ENCODE data around the gene ABCC3. TPM values are rescaled to one million over a fixed set of nuclear protein-coding genes. Genes with fewer than 3 reads are reported as not detected.

ABCC3 gene
- total RNA-seq, 1 donor from 2014 or later: 3.6 TPM

DNA sequence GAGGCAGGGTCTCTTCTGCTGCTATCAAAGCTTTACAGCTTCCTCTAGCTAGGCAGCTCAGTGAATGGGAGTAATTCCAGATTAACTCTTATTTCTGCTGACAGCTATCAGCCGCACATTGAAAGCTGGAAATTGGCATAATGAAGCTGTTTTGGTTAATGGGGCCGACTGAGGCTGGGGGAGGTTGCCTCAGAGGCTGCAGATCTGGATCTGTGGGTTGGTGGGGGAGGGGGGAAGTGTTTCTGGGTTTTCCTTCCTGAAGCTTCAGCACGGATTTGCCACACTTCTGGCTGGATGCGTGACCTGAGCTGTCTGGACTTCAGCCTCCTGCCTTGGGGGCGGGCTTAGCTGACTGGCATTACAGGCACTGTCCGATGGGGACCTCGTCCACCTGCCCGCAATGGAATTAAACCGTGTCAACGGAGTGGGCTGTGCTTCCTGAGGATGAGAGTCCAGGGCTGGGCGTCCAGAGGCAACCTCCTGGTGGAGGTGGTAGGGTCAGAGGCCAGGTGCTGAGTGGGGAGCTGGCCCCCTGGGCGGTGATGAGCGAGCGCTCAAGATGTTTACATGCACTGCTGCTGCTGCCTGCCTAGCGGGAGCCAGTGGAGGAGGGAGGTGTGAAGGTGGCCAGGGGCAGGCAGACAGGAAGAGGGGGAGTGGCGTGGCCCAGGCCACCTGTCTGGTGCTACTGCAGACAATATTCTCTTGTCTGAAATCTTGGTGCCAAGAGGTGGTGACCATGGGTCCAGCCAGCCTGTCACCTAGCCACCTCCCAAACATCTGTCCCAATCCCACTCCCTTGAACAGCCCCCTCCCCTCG, 6.7 kb upstream of the ABCC3 start:
- DNase-seq (ENCODE audit: low read depth, low spot score): no peak

DNA sequence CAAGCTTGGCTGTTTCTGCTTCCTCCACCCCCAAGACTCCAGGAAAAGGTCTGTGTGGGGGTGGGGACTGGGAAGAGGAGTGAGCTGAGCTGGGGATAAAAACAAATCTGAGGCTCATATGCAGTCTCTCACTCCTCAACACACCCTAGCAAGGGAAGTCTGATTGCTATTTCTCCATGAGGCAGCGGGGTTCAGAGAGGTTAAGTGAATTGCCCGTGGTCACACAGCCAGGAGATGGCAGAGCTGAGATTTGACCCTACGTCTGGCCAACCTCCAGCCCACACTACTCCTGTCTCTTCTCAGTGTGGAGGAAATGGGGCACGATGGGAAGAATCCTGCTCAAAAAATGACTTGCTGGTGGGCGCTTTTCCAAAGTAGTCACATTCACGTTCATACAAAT, 4.8 kb upstream of the ABCC3 start:
- DNase-seq (ENCODE audit: low read depth, low spot score): no peak

DNA sequence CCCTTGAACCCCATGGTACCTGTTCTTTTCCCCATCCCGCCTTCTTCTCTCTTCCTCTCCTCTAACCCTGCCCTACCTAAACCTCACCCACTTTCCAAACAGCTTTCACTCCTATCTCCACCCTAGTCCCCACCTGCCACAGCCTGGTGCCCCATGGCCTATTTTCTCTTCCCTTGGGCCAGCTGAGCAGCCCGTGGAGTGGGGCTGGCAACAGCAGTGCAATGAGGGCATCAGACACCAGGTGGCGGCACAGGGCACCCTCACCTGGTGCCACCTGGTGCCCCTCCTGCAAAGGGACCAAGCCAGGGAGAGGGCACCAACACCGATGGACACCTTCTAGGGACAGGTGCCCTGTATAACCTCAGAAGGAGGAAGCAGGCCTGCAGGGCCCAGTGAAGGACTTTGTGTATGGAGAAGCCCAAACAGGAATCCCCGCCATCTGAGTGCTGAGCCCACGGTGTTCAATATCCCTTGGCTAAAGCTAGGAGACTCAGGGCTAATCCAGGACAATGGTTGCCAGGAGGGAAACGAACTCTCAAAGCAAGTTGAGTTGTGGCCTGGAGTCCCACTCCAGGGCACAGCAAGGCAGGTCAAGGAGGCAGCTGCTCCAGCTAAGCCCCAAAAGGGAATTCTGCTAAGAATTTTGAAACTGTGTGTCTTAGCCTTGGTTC, 4.0 kb upstream of the ABCC3 start:
- DNase-seq (ENCODE audit: low read depth, low spot score): no peak

DNA sequence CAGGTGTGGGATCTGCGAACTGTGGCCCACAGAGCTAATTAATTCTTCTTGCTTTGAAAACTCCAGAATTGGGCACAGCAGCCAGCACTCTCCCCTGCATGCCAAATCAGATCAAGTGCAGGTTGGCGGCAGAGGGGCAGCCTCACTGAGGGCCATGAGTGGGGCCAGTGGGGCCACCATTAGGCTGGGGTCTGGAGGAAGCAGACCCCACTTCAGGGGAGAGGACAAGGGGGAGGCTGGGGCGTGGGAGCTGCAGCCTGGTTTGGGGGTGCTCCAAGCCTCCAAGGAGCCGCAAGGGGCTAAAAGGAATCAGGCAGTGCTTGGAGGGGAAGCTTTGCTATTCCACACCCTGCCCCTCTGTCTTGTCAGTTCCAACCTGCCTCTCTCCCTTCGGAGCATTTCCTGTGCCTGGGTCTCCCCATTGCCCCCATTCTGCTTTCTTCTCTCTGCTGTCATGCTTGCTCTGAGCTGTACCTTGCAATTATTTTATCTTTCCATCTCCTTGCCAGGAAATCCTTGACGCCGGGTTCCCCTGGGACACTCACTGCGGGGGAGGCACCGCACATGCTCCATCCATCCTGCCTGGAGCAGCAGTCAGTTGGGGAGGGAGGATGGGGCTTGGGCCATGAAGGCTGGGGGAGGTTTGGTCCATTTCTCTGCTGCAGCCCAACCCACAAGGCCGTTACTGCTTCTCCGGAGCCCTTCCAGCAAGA, 3.3 kb upstream of the ABCC3 start:
- no peak for DNase-seq (ENCODE audit: low read depth, low spot score)

DNA sequence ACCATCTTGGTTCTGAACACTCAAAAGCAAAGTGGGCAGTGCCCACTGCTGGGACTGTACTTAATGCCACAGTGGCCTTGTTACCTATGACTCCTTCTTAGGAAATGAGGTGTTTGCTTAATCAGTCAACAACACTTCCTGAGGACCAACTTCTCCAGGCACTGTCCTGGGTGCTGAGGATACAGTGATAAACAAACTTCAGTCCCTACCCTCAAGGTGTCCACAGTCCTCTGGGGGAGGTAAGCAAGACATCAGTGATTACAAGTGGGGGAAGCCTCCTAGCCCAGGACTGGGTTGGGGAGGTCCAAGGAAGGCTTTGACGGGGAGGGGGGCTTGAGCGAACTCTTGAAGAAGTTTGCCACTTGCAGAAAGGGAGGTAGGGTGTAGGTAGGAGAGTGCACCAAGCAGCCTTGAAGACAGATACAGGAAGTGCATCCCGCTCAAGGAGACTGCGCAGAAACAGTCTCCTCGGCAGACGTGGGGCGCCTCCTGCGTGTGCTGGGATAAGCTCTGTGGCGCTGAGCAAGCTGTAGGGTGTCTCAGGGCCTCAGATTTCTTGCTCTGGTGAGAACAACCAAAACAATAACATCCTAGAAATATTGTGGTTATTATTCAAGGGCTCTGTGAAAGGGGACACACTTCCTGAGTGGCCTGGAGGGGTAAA, 2.6 kb upstream of the ABCC3 start:
- DNase-seq (ENCODE audit: low read depth, low spot score): no peak

DNA sequence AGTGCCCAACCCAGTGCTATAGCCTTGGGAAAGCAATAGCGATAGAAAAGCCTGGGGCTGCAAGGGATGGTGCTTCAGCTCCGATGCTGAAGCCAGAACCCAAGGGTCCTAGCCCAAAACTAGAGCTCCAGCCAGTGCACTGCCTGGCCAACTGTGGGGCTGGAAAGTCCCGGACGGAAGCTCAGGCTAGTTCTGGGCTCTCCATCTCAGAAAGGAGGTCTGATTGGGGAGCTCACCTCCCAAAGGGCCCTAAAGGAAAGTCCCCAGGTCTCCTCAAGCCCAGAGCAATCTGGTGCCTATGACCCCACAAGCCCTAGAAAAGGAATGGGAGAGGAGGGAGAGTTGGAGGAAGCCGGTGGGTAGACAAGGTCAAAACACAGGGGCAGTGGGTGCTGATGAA, 2.0 kb upstream of the ABCC3 start:
- DNase-seq (ENCODE audit: low read depth, low spot score): no peak

DNA sequence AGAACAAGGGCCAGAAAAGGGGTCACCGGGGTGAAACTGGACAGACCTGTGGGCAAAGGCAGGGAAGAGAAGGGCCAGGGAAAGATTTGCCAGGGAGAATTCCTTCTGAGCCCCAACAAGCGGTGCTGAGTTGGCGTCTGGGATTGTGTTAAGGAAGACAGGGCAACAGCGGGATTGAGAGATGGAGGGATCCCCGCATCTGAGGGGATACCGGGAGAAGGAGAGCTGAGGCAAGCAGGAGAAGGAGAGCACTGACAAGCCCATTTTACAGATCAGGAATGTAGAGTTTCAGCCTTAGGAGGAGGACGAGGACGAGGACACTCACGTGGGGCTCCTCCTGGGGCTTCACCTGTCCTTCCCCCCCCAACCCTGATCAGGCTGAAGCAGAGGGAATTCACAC, 998 bp upstream of the ABCC3 start:
- DNase-seq (ENCODE audit: low read depth, low spot score): no peak

DNA sequence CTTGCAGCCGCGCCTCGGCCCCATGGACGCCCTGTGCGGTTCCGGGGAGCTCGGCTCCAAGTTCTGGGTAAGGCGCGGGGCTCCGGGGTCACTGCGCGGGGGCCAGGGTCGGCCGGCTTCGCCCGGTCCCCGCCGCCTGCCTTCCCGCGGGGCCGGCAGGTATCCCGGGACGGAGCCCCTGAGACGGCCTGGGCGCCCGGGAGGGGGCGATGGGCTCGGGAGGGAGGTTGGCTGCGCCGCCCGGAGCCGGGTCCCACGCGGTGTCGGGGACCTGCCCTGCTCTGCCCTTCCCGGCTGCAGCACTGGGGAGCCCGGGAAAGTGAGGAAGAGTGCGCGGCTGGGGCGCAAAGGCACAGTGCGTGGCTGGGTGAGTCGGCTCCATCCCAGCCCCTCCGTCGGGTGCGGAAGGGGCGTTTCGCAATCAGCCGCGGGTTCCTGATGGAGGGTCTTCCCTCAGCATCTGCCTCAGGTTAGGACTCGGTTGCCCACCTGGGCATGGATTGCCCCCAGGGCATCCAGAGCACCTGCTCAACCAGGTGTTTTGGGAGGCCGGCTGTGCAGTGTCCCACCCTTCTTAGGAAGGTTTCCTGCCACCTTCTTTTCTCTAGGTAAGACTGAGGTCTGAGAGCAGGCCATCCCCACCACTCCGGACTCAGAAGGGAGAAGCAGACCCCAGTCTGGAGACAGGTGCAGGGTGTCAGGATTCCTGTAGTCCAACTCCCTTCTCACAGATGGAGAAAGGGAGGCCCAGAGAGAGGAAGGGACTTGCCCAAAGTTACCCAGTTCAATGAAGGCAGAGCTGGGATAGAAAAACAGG, 442 bp downstream of the ABCC3 start:
- no peak for DNase-seq (ENCODE audit: low read depth, low spot score)

DNA sequence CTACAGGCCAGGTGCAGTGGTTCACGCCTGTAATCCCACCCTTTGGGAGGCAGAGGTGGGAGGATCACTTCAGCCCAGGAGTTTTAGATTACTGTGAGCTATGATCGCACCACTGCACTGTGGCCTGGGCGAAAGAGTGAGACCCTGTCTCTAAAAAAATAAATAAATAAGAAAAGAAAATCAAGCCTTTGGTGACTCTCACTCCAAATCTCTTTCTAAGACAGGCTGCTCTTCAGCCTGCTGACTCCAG, 976 bp downstream of the ABCC3 start:
- DNase-seq (ENCODE audit: low read depth, low spot score): no peak

DNA sequence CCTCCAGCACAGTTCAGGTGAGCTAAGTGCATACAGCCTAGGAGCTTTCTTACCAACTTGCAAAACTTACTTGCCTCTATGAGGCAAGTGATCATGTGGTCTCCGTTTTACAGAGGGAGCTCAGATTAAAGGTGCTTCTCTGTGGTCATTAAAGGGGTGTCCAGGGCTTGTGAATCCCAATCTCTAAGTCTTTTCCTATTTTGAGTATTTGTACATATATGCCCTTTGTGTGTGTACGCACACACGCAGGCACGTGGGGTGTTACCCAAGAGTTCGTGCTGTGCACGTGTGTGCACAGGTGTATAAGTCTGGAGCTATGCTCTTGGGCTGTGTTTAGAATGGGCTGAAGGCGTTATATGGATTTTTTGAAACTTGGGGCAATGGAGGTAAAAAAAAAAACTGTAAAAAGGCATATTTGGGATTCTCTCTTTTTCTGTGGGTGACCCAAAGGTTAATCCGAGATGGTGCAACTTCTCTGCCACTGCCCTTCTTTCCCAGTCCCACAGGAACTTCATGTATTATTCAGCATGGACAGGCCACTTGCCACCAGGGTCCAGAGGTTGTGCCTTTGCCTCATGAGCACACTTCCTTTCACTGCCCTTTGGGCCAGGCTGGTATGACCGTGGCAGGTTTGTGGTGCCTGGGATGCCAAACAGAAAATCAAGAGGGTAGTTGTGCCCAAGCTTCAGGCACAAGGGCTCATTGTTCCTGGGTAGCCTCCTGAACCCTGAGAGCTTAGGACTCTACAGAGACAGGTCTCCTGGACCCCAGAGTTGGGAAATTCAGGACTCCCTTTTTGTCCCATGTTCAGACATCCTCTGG, 1.5 kb downstream of the ABCC3 start:
- no peak for DNase-seq (ENCODE audit: low read depth, low spot score)

DNA sequence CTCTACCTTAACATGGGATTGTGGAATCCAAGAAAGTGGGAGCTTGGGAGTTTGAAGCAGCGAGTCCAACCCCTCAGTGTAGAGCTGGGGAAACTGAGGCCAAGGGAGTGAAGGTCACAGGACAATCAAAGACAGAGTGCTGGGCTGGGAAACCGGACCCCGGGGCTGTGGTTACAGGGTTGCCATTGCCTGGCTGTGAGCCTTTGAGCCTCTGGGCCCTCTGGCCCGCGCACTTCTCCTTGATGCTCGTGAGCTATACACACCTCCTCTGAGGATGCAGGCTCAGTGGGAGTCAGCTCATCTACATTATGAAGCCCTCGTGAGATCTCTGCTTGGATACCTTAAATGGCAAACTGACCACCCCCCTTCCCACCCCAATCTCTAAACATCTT, 2.1 kb downstream of the ABCC3 start:
- DNase-seq (ENCODE audit: low read depth, low spot score): no peak

DNA sequence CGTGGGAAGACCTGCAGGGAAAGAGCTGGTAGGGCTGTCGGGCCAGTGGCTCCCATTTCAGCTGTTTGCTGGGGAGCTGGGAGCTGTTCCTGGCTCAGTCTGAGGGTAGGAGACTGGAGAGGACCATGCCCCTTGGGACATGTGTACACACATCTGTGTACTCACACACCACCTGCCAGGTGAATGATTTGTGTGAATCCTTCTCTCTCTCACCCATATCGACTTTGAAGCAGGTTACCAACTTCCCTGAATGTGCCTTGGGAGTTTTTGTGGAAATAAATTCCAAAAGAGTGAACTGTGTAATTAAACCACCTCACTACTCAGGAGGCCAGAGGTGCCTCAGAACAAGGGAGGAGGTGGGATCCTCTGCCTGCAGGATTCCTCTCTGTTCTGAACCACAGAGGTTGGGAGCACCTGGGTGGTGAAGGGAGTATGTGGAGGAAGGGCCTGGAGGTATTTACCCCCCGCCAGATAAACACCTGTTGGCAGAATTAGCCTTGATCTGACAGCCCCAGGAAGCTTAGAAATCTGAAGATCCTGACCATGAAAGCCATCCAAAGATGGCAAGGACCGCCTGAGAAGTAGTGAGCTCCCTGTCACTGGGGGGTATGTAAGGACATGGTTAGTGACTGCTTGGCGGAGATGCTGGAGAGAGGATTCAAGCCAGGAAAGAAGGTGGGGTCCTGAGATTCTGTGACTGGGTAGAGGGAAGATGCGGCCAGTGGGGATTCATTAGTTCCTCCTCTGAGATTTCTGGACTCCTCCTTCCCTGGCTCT, 3.3 kb downstream of the ABCC3 start:
- DNase-seq (ENCODE audit: low read depth, low spot score): no peak

DNA sequence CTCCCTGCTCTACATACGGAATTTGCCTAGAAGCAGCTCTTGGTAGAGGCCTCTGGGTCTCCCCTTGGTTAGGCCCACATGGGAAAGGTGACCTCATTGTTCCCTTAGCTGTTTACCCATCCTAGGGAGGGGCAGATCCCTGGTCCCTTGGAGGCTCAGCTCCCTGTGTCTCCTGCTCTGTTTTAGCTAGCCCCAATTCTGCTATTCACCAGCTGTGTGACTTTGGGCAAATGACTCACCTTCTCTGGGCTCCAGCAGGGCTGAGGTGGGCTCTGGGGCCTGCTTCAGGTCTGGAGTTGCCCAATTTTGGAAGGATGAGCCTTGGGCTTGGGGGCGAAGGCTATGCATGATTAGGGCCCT, 3.9 kb downstream of the ABCC3 start:
- no peak for DNase-seq (ENCODE audit: low read depth, low spot score)

DNA sequence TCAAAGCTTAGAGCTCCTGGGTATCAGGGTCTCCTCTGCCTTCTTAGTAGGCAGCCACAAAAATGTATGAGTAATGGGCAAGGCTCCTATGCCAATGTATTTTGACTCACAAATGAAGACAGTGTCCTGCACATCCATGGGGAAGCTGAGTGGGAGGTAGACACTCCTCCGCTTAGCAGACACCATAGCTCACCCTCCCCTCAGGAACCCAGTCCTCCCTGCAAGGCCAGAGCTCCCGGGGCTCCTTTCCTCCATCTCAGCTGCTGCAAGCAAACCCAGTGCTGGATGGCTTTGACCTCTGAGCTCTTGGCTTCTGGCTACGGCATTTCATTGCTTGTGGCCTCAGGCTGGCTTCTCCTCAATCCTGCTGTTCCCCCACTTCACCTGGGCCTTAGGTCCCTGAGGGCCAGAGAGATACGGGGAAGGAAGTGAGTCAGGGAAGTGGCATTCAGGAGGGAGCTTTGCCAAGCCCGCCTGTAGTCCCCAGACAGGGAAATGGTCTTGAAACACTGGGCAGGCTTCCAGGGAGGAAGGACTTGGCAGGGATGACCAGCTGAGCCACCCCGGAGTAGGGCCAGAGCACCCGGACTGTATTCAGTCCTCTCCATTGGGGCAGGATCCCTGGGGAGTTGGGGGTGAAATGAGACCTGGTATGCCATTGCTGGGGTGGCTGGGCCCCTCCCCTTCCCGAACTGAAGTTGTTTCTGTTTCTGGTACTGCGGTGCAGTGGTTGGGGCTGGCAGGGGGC, 4.5 kb downstream of the ABCC3 start:
- DNase-seq (ENCODE audit: low read depth, low spot score): peak; percentile 86

DNA sequence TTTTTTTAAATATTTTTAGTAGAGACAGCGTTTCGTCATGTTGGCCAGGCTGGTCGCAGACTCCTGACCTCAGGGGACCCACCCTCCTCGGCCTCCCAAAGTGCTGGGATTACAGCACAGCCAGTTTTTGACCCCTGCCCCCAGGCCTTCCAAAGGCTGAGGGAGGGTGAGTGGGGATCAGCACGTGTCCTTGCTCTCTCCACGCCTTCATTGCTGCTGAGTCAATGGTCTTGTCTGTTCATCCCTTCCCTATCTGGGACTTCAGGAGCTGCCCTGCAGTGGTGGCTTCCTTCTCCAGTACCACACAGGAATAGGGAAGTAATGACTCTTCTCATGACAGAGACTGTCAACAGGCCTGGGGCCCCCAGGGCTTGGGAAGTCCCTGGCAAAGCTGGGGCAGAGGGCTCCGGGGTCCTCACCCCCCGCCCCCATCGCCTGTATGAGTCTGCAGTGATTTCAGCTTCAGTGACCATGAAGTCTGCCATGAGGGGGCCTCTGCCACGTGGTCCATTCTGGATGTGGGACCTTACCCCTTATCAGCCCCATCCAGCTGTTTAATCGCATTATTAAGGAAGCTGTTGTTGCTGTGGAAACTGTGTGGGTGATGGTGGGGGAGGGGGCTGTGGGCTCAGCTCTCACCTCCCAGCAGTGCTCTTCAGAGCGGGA, 6.1 kb downstream of the ABCC3 start:
- DNase-seq (ENCODE audit: low read depth, low spot score): peak; percentile 32

DNA sequence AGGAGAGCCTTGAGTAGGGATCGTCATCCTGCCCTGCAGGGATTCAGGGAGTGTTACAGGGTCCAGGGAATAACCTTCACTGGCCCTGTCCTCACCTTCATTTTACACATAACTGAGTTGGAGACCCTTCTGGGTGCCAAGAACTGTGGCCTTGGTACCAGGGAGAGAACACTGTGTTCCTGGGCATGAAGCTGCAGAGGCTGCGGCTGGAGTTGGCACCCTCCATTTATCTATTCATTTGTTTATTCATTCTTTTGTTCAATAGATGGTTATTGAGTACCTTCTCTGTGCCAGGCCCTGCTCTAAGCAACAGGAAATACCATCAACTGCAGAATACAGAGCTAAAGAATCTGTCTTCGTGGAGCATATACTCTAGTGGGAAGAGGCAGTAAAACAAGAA, 6.7 kb downstream of the ABCC3 start:
- DNase-seq (ENCODE audit: low read depth, low spot score): no peak

DNA sequence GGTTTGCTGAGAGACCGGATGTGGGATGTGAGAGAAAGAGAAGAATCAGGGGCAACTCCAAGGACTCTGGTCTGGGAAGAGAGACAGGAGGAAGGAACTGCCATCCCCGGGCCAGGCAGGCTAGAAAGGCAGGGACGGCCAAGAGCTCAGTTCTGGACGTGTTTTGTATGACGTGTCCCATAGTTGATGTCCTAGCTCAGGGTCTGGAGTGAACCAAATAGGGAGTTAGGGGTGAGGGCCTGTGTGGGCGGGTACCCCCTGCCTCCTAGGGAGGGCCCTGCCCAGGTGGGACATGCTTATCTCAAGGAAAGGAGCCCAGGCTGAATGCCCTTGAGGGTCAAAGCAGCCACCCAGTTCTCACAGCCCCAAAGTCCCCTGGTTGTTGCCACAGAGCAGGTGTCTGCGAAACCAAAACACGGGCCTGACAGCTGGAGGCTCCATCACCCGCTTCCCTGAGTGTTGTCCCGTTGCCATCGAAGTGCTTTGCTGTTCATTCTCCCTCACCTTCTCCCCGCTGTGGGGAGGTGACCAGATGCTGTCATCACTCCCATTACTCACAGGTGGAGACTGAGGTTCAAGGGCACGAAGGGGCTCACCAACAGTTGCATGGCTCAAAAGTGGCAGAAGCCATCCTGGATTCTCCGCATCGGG, 7.5 kb downstream of the ABCC3 start:
- no peak for DNase-seq (ENCODE audit: low read depth, low spot score)

Data from pulmonary artery endothelial cell (primary cell).